ENCODE data around the gene PSAP.

GRCh38 chr10:71798308-71798624, 52.8 kb downstream of the PSAP start:
- no peak for TF ChIP-seq POLR2A (IDR thresholded peaks at IDR 0.05; ENCODE audit: low read length)
- TF ChIP-seq GATA1 (IDR thresholded peaks at IDR 0.05; ENCODE audit: low read depth, low read length): no peak
